Activated T-helper 1 cell treated with Interleukin-2 at 50 U/mL for 16 hours (primary cell): Measurements from ENCODE around the gene SPIN2B.

Experiments
- DNase-seq: peaks from one replicate; pipeline ENCODE4 v3.0.0-alpha.2; 2020; ENCODE audit warnings: low read depth

The SPIN2B gene

DNA sequence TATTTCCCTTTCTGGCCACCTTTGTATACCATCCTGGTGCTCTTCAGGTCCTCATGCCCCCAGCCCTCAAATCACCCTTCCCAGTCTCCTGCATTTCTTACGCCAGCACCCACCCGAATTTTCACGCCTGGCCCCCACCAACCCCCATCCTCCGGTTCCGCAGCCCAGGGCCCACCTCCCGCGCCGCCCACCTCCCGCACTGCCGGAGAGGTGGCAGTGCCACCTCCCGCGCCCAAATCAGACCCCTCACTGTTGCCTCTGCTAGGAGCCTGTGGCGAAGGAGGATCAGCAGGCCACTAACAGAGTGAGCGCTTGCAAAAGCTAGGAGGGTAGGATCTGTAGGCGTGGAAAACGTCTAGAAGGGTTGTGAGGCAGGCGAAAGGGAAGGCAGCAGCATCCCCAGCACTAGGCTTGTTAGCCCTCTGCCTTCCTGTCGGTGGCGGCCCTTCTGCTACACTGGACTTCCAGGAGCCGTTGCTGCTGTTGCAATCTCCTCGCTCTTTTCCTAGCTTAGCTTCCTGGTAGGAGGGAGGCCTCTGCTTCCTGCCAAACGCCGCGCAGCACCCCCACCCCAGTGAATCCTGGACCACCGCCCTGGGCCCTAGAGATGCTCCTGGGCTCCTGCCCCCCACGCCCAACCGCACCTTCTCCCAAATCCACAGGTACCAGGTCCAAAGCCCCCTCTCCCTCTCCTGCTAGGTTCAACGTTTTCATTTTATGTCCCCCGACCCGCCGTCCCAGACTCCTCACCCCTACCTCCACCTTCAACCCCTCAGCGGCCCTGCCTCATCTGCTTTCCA is 51.0 kb downstream of the SPIN2B start:
- no peak for DNase-seq
